Stomach (tissue), 9 donors: ENCODE results near the gene RXRA. TPM values are rescaled to one million over a fixed set of nuclear protein-coding genes. Genes with fewer than 3 reads are reported as not detected.

Source experiments
- DNase-seq, 2 donors: peaks; one replicate each; pipeline versions ENCODE4 v3.0.0 to v3.0.0-alpha.2; 2013 to 2019
- H3K27ac ChIP-seq, 5 donors: fragments of 200-600 bp in 4 of 5; sonication (generic) in 4 of 5; one replicate each; pipeline ENCODE4 v1.5.1; 2013 to 2019; ENCODE audit warnings: mild to moderate bottlenecking in 1 of 5, moderate library complexity in 1 of 5
- H3K27me3 ChIP-seq, 3 donors: fragments of 200-600 bp; sonication (generic); one replicate each; pipeline ENCODE4 v1.5.1; 2017 to 2019; ENCODE audit warnings: mixed run types in 1 of 3
- H3K36me3 ChIP-seq, 4 donors: fragments of 200-600 bp; sonication (generic); 1 replicate in 3 of 4; 2 replicates in 1 of 4; pipeline ENCODE4 v1.5.1; 2016 to 2019
- H3K4me1 ChIP-seq, 4 donors: fragments of 200-600 bp; sonication (generic); one replicate each; pipeline ENCODE4 v1.5.1; 2016 to 2019
- H3K4me3 ChIP-seq, 4 donors: fragments of 200-600 bp; sonication (generic) in 3 of 4; one replicate each; pipeline ENCODE4 v1.5.1; 2016 to 2019; ENCODE audit warnings: mild to moderate bottlenecking in 1 of 4
- H3K9me3 ChIP-seq, 4 donors: fragments of 200-600 bp; sonication (generic); one replicate each; pipeline ENCODE4 v1.5.1; 2016 to 2019
- EP300 ChIP-seq: sonication (generic); formaldehyde crosslinking; IDR thresholded peaks from one replicate; pipeline ENCODE4 v1.6.1; 2017; ENCODE audit warnings: antibody characterized with exemption
- POLR2A ChIP-seq, 4 donors: fragments of 450-650 bp; IDR thresholded peaks; one replicate each; pipeline ENCODE4 v1.6.1; 2016; ENCODE audit warnings: antibody characterized with exemption in 4 of 4, control low read depth in 2 of 4, mild to moderate bottlenecking in 1 of 4, moderate library complexity in 1 of 4
- POLR2AphosphoS5 ChIP-seq, 3 donors: sonication (generic); formaldehyde crosslinking; IDR thresholded peaks; one replicate each; pipeline ENCODE4 v1.6.1; 2016; ENCODE audit warnings: antibody characterized with exemption in 3 of 3
- WGBS, 5 donors: extraction: QIAGEN DNeasy Blood & Tissue Kit in 3 of 5; methylation state at CpG; one replicate each; pipeline versions ENCODE4 v1.1.5 to v1.1.7; 2013 to 2018; 5-methylcytosine and 5-hydroxymethylcytosine counted together
- intact Hi-C: fragments of 100-400 bp; cut with DNase I; formaldehyde crosslinking; loops from one replicate; pipeline ENCODE4 v1.15.1; 2023; ENCODE audit warnings: low total_unique reads
- polyA plus RNA-seq, 3 donors: library from polyadenylated mRNA; stranded (reverse); fragments of 200-250 nt; gene quantifications; one replicate each; pipeline ENCODE4 v1.2.3, GENCODE V29; 2013
- total RNA-seq, 5 donors: library from RNA; depleted of rRNA; stranded (reverse); fragments of >200 nt; gene quantifications; one replicate each; pipeline versions ENCODE4 v1.1.0 to v1.2.3, GENCODE V29; 2014 to 2016
- TF ChIP-seq, protein P1 (sequence below), 7 experiments: fragments of 450-650 bp in 4 of 7; fragments of 200-600 bp in 3 of 7; sonication (generic) in 3 of 7; IDR thresholded peaks; one replicate each; pipeline ENCODE4 v1.5.1; 2016 to 2019; ENCODE audit warnings: antibody characterized with exemption in 7 of 7, control low read depth in 2 of 7, mild to moderate bottlenecking in 1 of 7
- donor health status: healthy with polysubstance abuse.
- donor health status: Bipolar disorder and iron deficiency.
- donor health status: healthy.

Gene RXRA
- total and polyA plus RNA-seq, 8 donors: 14.0 to 68.4 (median 29.3) TPM

DNA sequence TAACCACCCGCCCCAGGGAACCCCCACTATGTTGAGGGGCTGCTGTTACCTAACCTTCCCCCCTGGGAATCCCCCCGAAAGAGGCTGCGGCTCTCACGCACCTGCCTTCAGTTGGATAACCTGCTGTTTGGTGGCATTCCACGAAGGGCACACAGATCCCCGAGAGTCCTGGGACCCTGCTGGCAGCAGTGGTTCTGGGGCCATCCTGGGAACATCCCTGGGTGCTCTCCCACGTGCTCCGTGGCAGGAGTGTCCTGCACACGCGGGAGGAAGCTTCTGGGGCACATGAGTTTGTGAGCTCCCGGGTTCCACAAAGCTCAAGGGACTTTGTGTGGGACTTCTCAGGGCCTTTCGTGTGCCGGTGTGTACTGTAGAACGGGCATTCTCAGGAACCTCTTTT is 102.3 kb downstream of the RXRA start:
- H3K27ac ChIP-seq: no peak overlapping the region
- H3K4me3 ChIP-seq: no peak overlapping the region
- no peaks in the 10 kb centered on the region for H3K9me3 ChIP-seq
- peaks cover 21 to 51% (median 39%) of the 10 kb centered on the region in 4 donors for H3K4me1 ChIP-seq
- no peaks in the 10 kb centered on the region for H3K27me3 ChIP-seq
- no peak for DNase-seq
- TF ChIP-seq POLR2A (IDR thresholded peaks at IDR 0.05) (no peak), POLR2AphosphoS5 (IDR thresholded peaks at IDR 0.05) (no peak), EP300 (no peak)
- TF ChIP-seq, protein P1, sequence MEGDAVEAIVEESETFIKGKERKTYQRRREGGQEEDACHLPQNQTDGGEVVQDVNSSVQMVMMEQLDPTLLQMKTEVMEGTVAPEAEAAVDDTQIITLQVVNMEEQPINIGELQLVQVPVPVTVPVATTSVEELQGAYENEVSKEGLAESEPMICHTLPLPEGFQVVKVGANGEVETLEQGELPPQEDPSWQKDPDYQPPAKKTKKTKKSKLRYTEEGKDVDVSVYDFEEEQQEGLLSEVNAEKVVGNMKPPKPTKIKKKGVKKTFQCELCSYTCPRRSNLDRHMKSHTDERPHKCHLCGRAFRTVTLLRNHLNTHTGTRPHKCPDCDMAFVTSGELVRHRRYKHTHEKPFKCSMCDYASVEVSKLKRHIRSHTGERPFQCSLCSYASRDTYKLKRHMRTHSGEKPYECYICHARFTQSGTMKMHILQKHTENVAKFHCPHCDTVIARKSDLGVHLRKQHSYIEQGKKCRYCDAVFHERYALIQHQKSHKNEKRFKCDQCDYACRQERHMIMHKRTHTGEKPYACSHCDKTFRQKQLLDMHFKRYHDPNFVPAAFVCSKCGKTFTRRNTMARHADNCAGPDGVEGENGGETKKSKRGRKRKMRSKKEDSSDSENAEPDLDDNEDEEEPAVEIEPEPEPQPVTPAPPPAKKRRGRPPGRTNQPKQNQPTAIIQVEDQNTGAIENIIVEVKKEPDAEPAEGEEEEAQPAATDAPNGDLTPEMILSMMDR (IDR thresholded peaks at IDR 0.05): no peak
- 73 to 92% (median 90%) methylated on average over 7 to 14 of the region's 14 CpGs for WGBS, 5 donors
- intact Hi-C loops: no loop called here
- H3K36me3 ChIP-seq: peaks cover 17 to 73% (median 69%) of the 10 kb centered on the region in 4 donors

- peaks cover 26 to 51% (median 42%) of the 10 kb centered on the region in 4 donors for H3K4me1 ChIP-seq
- H3K4me3 ChIP-seq: no peak overlapping the region
- no peak for DNase-seq
- H3K27ac ChIP-seq: no peak overlapping the region
- no peaks in the 10 kb centered on the region for H3K9me3 ChIP-seq
- intact Hi-C loops: no loop called here
- H3K36me3 ChIP-seq: peaks cover 20 to 72% (median 69%) of the 10 kb centered on the region in 4 donors
- WGBS, 5 donors: 85 to 96% (median 90%) methylated on average over 17 to 20 of the region's 20 CpGs
- no peaks in the 10 kb centered on the region for H3K27me3 ChIP-seq
- TF ChIP-seq, protein P1 (IDR thresholded peaks at IDR 0.05): no peak
- no peak for TF ChIP-seq POLR2A (IDR thresholded peaks at IDR 0.05)
These were observed 102.8 kb downstream of the RXRA start for GRCh38 chr9:134429007-134429406.

DNA sequence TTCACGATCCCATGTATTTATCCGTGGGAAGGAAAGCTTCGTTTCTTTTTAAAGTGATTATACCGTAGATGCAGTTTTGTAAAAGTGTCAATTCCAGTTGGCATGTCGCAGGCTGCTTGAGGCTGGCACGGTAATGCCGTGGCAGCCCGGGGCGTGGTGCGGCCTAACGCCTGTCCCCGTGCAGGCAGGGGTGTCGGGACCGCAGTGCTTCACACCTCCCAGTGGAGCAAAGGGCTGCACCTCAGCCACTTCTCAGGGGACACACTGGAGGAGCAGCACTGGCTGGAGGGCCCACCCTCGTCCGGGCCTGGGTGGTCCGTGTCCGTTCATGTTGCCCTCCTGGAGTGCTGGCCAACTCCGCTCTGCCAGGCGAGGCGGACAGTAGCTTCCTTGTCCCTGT is 103.2 kb downstream of the RXRA start:
- WGBS, 5 donors: 95 to 98% (median 96%) methylated on average over 21 of the region's 21 CpGs
- DNase-seq: no peak
- H3K4me1 ChIP-seq: peaks cover 31 to 51% (median 42%) of the 10 kb centered on the region in 4 donors
- intact Hi-C loops: no loop called here
- H3K36me3 ChIP-seq: peaks cover 20 to 72% (median 69%) of the 10 kb centered on the region in 4 donors
- H3K4me3 ChIP-seq: no peak overlapping the region
- no peak overlapping the region for H3K27ac ChIP-seq
- H3K27me3 ChIP-seq: no peaks in the 10 kb centered on the region
- H3K9me3 ChIP-seq: no peaks in the 10 kb centered on the region
- TF ChIP-seq POLR2AphosphoS5 (IDR thresholded peaks at IDR 0.05) (no peak), POLR2A (IDR thresholded peaks at IDR 0.05) (no peak), EP300 (no peak)
- TF ChIP-seq, protein P1 (IDR thresholded peaks at IDR 0.05): no peak

- H3K27ac ChIP-seq: peak overlapping the region in 3 of 5 donors; percentile 87 to 91 (median 91)
- H3K36me3 ChIP-seq: peaks cover 17 to 67% (median 62%) of the 10 kb centered on the region in 4 donors
- 79 to 85% (median 81%) methylated on average over 5 to 6 of the region's 6 CpGs for WGBS, 5 donors
- no peak for TF ChIP-seq POLR2A (IDR thresholded peaks at IDR 0.05)
- TF ChIP-seq POLR2AphosphoS5 (IDR thresholded peaks at IDR 0.05): no peak
- TF ChIP-seq, protein P1 (IDR thresholded peaks at IDR 0.05): no peak
- TF ChIP-seq EP300: no peak
- H3K9me3 ChIP-seq: no peaks in the 10 kb centered on the region
- no peak overlapping the region for H3K4me3 ChIP-seq
- peaks cover 44 to 57% (median 53%) of the 10 kb centered on the region in 4 donors for H3K4me1 ChIP-seq
- no peaks in the 10 kb centered on the region for H3K27me3 ChIP-seq
- no peak for DNase-seq
- intact Hi-C loops: loop anchor here (10.0 kb wide), 1 partner anchor 96 kb away; no protein-coding TSS in a partner anchor
These were observed 104.8 kb downstream of the RXRA start for GRCh38 chr9:134431095-134431494.
